ENCODE measurements around the gene LY9.

The LY9 gene

DNA sequence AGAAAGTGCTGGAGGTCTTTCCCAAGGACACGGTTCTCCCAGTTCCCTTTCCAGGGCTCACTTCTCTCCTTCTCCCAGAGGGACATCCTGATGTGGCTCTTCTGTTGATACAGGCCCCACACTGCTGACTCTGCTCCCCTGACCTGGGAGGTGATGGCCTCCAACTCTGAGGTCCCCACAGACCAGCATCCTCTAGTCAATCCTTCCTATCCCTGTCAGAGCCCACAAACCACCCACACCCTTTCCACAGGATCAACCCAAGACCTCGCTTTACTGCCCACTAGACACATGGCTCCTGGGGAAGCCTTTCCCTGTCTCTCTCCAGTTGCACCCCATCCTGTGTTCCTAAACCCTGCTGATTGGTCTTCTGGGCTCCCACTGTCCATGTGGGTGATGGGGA, 45.4 kb upstream of the LY9 start:
- TF ChIP-seq, protein P1, sequence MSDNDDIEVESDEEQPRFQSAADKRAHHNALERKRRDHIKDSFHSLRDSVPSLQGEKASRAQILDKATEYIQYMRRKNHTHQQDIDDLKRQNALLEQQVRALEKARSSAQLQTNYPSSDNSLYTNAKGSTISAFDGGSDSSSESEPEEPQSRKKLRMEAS (IDR thresholded peaks at IDR 0.05; ENCODE audit: low read depth, low read length): no peak
- TF ChIP-seq POLR2A (IDR thresholded peaks at IDR 0.05; ENCODE audit: extremely low read depth, insufficient read length) (no peak), MYC (IDR thresholded peaks at IDR 0.05; ENCODE audit: low read depth, low read length) (no peak)
- TF ChIP-seq, protein P2, sequence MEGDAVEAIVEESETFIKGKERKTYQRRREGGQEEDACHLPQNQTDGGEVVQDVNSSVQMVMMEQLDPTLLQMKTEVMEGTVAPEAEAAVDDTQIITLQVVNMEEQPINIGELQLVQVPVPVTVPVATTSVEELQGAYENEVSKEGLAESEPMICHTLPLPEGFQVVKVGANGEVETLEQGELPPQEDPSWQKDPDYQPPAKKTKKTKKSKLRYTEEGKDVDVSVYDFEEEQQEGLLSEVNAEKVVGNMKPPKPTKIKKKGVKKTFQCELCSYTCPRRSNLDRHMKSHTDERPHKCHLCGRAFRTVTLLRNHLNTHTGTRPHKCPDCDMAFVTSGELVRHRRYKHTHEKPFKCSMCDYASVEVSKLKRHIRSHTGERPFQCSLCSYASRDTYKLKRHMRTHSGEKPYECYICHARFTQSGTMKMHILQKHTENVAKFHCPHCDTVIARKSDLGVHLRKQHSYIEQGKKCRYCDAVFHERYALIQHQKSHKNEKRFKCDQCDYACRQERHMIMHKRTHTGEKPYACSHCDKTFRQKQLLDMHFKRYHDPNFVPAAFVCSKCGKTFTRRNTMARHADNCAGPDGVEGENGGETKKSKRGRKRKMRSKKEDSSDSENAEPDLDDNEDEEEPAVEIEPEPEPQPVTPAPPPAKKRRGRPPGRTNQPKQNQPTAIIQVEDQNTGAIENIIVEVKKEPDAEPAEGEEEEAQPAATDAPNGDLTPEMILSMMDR (IDR thresholded peaks at IDR 0.05; ENCODE audit: low read depth, low read length): no peak
- H3K4me3 ChIP-seq (ENCODE audit: low read depth, low read length): no peak overlapping the region
- DNase-seq (ENCODE audit: low read depth): no peak

DNA sequence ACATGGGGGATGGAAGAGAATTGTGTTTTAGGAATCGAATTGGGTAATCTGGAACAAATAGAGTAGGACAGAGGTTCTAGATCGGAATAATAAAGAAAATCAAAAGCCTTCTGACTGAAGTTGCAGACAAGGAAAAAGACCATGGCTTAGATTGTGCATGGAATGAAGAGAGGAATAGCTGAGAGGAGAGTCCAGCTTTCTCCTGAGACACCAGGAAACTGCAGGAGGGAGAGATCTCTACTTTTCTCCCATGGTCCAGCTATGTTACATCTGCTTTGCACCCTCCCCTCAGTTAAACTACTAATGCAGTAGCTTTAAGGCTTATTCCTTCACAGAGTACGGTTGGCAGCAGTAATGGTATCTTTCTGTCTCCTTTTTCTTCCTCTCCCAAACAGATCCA, 43.6 kb upstream of the LY9 start:
- TF ChIP-seq MYC (IDR thresholded peaks at IDR 0.05; ENCODE audit: low read depth, low read length) (no peak), POLR2A (IDR thresholded peaks at IDR 0.05; ENCODE audit: extremely low read depth, insufficient read length) (no peak)
- TF ChIP-seq, protein P2 (IDR thresholded peaks at IDR 0.05; ENCODE audit: low read depth, low read length): no peak
- TF ChIP-seq, protein P1 (IDR thresholded peaks at IDR 0.05; ENCODE audit: low read depth, low read length): no peak
- DNase-seq (ENCODE audit: low read depth): no peak
- no peak overlapping the region for H3K4me3 ChIP-seq (ENCODE audit: low read depth, low read length)

DNA sequence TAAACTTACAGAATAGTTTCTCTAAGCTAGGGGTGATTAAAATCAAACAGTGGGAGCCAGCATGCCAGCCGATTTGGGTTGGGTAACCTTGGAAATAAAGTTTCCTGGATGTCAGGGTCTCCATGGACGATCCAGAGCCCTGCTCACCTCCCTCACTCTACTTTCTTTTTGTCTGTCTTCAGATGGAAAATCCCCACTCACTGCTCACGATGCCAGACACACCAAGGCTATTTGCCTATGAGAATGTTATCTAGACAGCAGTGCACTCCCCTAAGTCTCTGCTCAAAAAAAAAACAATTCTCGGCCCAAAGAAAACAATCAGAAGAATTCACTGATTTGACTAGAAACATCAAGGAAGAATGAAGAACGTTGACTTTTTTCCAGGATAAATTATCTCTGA, 43.0 kb upstream of the LY9 start:
- H3K4me3 ChIP-seq (ENCODE audit: low read depth, low read length): no peak overlapping the region
- TF ChIP-seq POLR2A (IDR thresholded peaks at IDR 0.05; ENCODE audit: extremely low read depth, insufficient read length): no peak
- TF ChIP-seq, protein P1 (IDR thresholded peaks at IDR 0.05; ENCODE audit: low read depth, low read length): no peak
- TF ChIP-seq, protein P2 (IDR thresholded peaks at IDR 0.05; ENCODE audit: low read depth, low read length): no peak
- TF ChIP-seq MYC (IDR thresholded peaks at IDR 0.05; ENCODE audit: low read depth, low read length): no peak
- no peak for DNase-seq (ENCODE audit: low read depth)

DNA sequence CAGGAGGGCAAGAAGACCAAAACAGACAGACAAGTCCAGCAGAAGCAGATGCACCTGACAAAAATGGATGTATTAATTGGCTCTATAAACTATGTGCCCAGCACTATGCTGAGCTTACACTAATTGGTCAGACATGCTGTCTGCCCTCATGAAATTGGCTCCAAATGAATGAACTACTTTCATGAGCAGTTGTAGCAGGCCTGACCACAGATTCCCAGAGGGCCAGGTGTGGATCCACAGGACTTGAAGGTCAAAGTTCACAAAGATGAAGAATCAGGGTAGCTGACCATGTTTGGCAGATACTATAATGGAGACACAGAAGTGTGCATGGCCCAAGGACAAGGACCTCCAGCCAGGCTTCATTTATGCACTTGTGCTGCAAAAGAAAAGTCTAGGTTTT, 42.4 kb upstream of the LY9 start:
- TF ChIP-seq MYC (IDR thresholded peaks at IDR 0.05; ENCODE audit: low read depth, low read length): no peak
- TF ChIP-seq POLR2A (IDR thresholded peaks at IDR 0.05; ENCODE audit: extremely low read depth, insufficient read length): no peak
- TF ChIP-seq, protein P1 (IDR thresholded peaks at IDR 0.05; ENCODE audit: low read depth, low read length): no peak
- TF ChIP-seq, protein P2 (IDR thresholded peaks at IDR 0.05; ENCODE audit: low read depth, low read length): no peak
- H3K4me3 ChIP-seq (ENCODE audit: low read depth, low read length): no peak overlapping the region
- no peak for DNase-seq (ENCODE audit: low read depth)

DNA sequence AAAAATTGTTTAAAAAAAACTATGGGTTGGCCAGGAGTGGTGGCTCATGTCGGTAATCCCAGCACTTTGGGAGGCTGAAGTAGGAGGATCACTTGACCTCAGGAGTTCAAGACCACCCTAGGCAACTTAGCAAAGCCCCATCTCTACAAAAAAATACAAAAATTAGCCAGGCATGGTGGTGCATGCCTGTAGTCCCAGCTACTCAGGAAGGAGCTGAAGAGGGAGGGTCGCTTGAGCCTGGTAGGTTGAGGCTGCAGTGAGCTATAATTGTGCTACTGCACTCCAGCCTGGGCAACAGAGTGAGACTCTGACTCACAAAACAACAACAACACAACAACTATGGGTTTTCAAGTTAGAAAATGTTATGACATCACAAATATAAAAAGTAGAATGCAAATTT, 40.5 kb upstream of the LY9 start:
- H3K4me3 ChIP-seq (ENCODE audit: low read depth, low read length): no peak overlapping the region
- no peak for TF ChIP-seq POLR2A (IDR thresholded peaks at IDR 0.05; ENCODE audit: extremely low read depth, insufficient read length)
- TF ChIP-seq MYC (IDR thresholded peaks at IDR 0.05; ENCODE audit: low read depth, low read length): no peak
- TF ChIP-seq, protein P2 (IDR thresholded peaks at IDR 0.05; ENCODE audit: low read depth, low read length): no peak
- TF ChIP-seq, protein P1 (IDR thresholded peaks at IDR 0.05; ENCODE audit: low read depth, low read length): no peak
- DNase-seq (ENCODE audit: low read depth): no peak

Data from NB4 (cell line).